Stimulated activated effector memory CD8-positive, alpha-beta T cell treated with anti-CD3 and anti-CD28 coated beads, Interleukin-12 subunit alpha, Interleukin-12 subunit beta, amount 100 ng/mL, for 72 hours (primary cell): ENCODE measurements around the gene MBOAT7.
"Not testable (repeated sequence)": the region's sequence is repeated elsewhere in the genome, so short reads cannot be mapped to it uniquely, and the experiment has no call there.

ENCODE experiments used
- ATAC-seq: fragments of 150-1000 bp; cut with Tn5 transposase; 2 replicates; pipeline ENCODE4 v1.10.0; 2021
- DNase-seq, 2 donors: peaks; one replicate each; pipeline ENCODE4 v3.0.0; 2021 to 2022; ENCODE audit warnings: low spot score in 2 of 2
- H3K27ac Mint-ChIP-seq: one replicate; pipeline ENCODE4 v1.8.0; 2022; ENCODE audit warnings: mild to moderate bottlenecking, mixed read lengths
- H3K36me3 Mint-ChIP-seq: one replicate; pipeline ENCODE4 v1.8.0; 2022; ENCODE audit warnings: mild to moderate bottlenecking, mixed read lengths
- H3K4me1 Mint-ChIP-seq: one replicate; pipeline ENCODE4 v1.8.0; 2022; ENCODE audit warnings: mixed read lengths
- H3K4me3 Mint-ChIP-seq: one replicate; pipeline ENCODE4 v1.8.0; 2022; ENCODE audit warnings: mild to moderate bottlenecking, mixed read lengths
- H3K9me3 Mint-ChIP-seq: one replicate; pipeline ENCODE4 v1.8.0; 2022; ENCODE audit warnings: mixed read lengths

The MBOAT7 gene

DNA sequence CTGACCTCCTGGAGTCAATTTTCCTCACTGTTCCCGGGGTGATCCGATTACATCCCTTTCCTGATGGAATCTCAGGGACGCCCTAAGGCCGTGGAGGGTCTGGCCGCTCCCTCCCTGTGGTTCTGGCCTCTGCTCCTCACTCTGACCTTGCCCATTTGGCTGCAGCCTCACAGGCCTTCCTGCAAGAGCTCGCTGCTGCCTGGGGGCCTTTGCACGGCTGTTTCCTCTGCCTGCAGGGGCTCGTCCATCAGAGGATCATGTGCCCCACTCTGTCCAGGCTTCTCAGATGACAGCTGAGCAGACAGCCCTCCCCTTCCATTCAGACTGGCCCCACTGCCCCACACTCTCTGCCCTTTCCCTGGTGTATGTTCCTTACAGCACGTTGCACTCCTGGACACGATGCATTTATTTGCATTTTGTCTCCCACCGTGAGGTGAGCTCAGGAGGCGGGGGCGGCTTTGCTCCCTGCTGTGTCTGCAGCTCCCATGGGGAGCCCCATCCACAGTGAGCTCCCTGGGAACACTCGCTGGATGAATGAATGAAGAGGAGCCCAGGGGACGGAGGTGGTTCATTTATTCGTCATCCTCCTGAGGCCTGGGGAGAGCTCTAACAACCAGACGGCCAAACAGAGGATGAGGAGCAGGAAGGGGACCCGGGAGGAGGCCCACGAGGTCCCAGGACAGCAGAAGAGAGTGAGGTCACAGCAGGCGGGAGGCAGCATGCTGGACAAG, 28.3 kb upstream of the MBOAT7 start:
- Mint-ChIP-seq H3K27ac (peak overlapping the region; percentile 17), H3K36me3 (peaks cover 17% of the 10 kb centered on the region)
- not testable (repeated sequence) for DNase-seq, H3K4me3 Mint-ChIP-seq, ATAC-seq, H3K4me1 Mint-ChIP-seq, H3K9me3 Mint-ChIP-seq

DNA sequence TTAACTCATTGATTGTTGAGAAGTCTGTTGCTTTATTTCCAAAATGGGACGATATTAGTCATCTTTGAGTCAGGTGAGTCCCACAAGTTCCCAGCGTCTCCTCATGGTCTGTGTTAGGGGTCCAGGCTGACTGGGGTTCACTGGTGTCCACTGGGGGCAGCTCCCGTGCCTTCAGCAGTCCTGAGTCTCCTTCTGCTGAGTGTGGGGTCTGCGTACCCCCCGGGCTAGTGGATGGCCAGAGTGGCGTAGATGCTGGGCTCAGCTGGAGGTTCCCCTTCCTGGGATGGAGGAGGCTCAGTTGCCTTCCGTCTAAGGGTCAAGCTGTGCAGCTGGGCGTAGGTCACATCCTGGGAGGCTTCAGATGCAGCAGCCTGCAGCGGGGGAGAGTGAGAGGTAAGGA, 27.5 kb upstream of the MBOAT7 start:
- Mint-ChIP-seq H3K4me3 (no peak overlapping the region), H3K9me3 (no peaks in the 10 kb centered on the region), H3K27ac (no peak overlapping the region), H3K4me1 (peaks cover 5% of the 10 kb centered on the region), H3K36me3 (peaks cover 25% of the 10 kb centered on the region)
- no peak for ATAC-seq
- DNase-seq = no peak

DNA sequence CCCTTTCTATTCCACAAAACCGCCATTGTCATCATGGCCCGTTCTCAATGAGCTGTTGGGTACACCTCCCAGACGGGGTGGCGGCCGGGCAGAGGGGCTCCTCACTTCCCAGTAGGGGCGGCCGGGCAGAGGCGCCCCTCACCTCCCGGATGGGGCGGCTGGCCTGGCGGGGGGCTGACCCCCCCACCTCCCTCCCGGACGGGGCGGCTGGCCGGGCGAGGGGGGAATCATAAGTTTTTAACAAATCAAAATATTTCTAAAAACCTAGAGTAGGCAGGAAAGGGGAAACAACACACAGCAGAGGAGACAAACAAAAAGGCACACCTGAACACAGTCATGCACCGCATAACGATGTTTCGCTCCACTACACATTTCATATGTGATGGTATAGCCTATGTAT, 25.4 kb upstream of the MBOAT7 start:
- not testable (repeated sequence) for DNase-seq, H3K4me3 Mint-ChIP-seq, ATAC-seq, H3K27ac Mint-ChIP-seq, H3K9me3 Mint-ChIP-seq
- Mint-ChIP-seq H3K4me1 (peaks cover 18% of the 10 kb centered on the region), H3K36me3 (peaks cover 43% of the 10 kb centered on the region)

DNA sequence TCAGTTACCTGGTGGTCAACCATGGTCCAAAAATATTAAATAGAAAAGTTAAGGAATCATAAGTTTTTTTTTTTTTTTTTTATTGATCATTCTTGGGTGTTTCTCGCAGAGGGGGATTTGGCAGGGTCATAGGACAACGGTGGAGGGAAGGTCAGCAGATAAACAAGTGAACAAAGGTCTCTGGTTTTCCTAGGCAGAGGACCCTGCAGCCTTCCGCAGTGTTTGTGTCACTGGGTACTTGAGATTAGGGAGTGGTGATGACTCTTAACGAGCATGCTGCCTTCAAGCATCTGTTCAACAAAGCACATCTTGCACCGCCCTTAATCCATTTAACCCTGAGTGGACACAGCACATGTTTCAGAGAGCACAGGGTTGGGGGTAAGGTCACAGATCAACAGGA, 24.8 kb upstream of the MBOAT7 start:
- H3K4me3 Mint-ChIP-seq, DNase-seq, H3K27ac Mint-ChIP-seq, H3K9me3 Mint-ChIP-seq, ATAC-seq: not testable (repeated sequence)
- peaks cover 23% of the 10 kb centered on the region for H3K4me1 Mint-ChIP-seq
- peaks cover 49% of the 10 kb centered on the region for H3K36me3 Mint-ChIP-seq

DNA sequence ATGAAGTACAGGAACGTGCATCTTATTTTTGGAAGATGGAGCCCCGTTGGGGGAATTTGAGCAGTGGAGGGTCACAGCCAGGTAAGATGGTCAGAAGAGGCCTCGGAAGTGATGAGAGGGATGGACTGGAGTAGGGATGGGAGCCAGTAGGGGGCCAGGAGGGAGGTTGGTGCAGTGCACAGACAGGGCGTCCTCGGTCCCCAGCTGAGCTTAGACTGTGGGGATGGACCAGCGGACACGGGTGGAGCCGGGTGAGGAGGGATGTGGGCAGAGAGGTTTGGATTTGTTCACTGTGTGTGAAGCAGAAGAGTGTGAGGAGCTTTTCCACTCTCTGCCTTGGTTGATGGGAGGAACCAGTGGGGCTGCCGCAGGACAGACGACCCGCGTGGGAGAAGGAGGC, 21.9 kb upstream of the MBOAT7 start:
- no peak for DNase-seq
- Mint-ChIP-seq H3K4me1 (peaks cover 53% of the 10 kb centered on the region), H3K36me3 (peaks cover 69% of the 10 kb centered on the region)

DNA sequence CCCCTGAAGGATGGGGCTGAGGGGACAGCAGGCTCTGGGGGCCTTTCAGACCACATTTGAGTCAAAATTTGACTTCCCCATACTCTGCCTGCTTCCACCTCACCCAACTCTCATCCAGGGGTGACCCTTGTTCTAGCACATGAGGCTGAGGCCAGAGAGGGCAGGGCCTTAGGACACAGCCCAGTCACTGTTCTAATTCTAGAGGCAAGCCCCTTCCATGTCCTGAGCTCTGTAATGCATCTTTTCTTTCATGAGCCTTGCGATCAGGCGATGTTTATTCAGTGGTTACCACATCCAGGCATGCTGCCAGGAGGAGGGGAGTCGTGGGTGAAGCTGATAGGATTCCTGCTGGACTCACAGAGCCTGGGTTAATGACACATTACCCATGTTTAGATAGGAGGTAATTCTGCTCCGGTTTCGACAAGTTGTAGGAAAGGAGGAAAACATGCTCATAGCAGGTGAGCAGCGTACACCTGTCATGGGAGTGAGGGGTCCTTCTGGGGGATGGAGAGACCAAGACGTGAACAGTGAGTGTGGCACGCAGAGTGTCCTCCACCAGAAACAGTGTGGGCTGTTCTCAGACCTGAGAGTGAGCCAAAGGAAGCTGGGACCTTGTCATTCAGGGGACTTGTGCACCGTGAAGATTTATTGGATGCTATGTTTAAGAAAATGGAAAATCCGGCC, 20.6 kb upstream of the MBOAT7 start:
- no peak for DNase-seq
- ATAC-seq = no peak
- H3K27ac Mint-ChIP-seq = peak overlapping the region; percentile 90
- H3K4me3 Mint-ChIP-seq = peak overlapping the region; percentile 36
- H3K36me3 Mint-ChIP-seq = peaks cover 80% of the 10 kb centered on the region
- H3K9me3 Mint-ChIP-seq = no peaks in the 10 kb centered on the region
- peaks cover 66% of the 10 kb centered on the region for H3K4me1 Mint-ChIP-seq

More for the DNA sequence above, 21.9 kb upstream of the MBOAT7 start:
- no peaks in the 10 kb centered on the region for H3K9me3 Mint-ChIP-seq
- peak overlapping the region; percentile 36 for H3K4me3 Mint-ChIP-seq
- ATAC-seq = no peak
- peak overlapping the region; percentile 73 for H3K27ac Mint-ChIP-seq

DNA sequence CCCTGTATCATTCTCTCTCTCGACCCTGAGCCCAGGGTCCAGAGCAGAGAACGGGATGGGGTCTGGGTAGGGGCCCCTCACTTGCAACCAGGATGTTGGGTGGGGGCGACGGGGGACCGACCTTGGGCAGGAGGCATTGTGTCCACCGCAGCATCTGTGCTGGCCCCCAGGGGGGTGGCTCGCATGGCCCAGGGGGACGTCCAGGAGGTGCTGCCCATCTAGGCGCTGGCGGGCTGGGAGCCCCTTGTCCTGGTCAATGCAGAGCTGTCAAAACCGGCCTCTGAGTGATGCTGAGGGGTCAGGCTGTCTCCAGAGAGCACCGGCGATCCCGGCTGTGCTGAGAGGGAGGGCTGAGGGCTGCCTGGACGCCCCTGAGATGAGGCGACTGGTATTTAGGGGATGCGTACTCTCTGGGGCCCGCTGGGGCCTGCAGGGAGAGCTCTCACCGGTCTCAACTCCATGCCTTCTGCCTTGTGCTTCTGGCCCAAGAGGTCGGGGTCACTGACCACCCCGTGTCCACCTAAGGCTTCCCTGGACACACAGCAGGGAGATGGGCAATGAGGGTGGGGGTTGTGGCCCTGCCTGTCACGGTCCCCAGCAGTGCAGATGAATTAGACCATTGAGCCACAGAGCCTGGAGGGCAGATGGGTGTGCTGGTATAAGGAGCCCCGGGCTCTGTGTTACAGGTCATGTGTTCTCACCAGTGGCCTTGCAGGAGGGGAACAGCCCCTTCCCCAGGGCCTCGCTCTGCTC, 19.9 kb upstream of the MBOAT7 start:
- Mint-ChIP-seq H3K4me1 (peaks cover 73% of the 10 kb centered on the region), H3K4me3 (peak overlapping the region; percentile 36), H3K36me3 (peaks cover 87% of the 10 kb centered on the region), H3K9me3 (no peaks in the 10 kb centered on the region), H3K27ac (peak overlapping the region; percentile 90)
- DNase-seq (peak in 1 of 2 donors; percentile 65), ATAC-seq (no peak)

DNA sequence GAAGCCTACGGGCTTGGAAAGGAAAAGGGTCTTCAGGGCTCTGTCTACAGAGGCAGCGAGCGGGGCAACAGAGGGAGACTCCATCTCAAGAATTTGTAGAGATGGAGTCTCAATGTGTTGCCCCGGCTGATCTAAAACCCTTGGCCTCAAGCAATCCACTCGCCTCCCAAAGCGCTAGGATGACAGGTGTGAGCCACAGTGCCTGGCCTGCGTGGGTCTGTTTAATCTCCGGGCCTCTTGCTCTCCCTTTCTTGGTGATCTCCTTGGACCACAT, 19.3 kb upstream of the MBOAT7 start:
- Mint-ChIP-seq H3K27ac (peak overlapping the region; percentile 90), H3K4me1 (peaks cover 78% of the 10 kb centered on the region), H3K4me3 (peak overlapping the region; percentile 88), H3K36me3 (peaks cover 93% of the 10 kb centered on the region), H3K9me3 (no peaks in the 10 kb centered on the region)
- DNase-seq (peak in 1 of 2 donors; percentile 63), ATAC-seq (no peak)

DNA sequence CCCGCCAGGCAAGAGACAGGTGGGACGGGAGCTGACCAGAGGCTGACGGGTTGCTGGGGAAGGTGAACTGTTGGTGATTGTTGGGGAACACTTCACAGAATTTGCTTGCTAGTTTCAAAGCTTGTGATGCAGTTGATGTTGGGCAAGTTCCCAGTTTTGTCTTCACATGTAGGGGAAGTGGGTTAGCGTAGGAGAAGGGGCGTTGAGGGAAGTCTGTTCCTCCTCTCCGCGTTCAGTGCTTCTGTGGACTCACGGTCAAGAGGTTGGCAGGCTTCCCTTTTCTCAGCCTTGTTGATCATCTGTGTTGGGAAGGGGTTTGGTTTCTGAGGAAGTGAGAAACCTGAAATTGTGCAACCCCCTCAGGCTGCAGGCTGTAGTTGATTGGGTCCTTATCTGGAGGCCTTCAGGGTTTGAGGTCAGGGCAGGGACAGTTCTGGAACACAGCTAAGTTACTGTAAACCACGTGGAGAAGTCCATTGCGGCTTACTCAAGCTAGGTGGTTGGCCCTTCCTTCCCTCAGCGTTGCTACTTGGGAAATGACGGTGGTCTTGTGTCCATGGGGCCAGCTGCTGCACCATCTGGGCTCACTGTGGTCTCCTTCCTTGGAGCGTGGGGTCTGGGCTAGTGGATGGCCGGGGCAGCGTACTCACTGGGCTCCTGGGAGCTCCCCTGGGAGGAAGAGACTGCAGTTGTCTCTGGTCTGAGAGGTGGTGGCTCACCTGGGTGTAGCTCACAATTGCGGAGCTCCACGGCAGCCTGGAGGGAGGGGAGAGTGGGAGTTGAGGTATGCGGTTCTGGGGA, 18.8 kb upstream of the MBOAT7 start:
- DNase-seq (peak in 1 of 2 donors; percentile 63), ATAC-seq (no peak)
- Mint-ChIP-seq H3K36me3 (peaks cover 97% of the 10 kb centered on the region), H3K4me1 (peaks cover 83% of the 10 kb centered on the region), H3K9me3 (no peaks in the 10 kb centered on the region), H3K4me3 (peak overlapping the region; percentile 88), H3K27ac (peak overlapping the region; percentile 90)

DNA sequence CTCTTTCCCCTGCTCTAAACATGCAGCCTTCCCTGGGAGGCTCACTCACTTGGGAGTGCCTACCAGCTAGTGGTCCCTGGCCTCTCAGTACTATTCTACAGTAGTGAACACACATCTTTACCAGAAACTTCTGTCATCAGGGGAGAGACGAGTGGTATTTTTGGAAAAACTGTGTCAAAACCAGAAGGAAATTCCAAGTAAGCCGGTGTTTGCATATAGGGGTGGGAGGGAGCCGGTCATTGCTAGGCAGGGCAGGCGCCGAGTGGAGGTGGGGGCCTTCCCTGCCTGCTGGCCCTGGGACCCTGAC, 18.2 kb upstream of the MBOAT7 start:
- ATAC-seq = no peak
- peak overlapping the region; percentile 88 for H3K4me3 Mint-ChIP-seq
- peaks cover 97% of the 10 kb centered on the region for H3K36me3 Mint-ChIP-seq
- DNase-seq = no peak
- H3K4me1 Mint-ChIP-seq = peaks cover 89% of the 10 kb centered on the region
- peak overlapping the region; percentile 90 for H3K27ac Mint-ChIP-seq
- H3K9me3 Mint-ChIP-seq = no peaks in the 10 kb centered on the region

DNA sequence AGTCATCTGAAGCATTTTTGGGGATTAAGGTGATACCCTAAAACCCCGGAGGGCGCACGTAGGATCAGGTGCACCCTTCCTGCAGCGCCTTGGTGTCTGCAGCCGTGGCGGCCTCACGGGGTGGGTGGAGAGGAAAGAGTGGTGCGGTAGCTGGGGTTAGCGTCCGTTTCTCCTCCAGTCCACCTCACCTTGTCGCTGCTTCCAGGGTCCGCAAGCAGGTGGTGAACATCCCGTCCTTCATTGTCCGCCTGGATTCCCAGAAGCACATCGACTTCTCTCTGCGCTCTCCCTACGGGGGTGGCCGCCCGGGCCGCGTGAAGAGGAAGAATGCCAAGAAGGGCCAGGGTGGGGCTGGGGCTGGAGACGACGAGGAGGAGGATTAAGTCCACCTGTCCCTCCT, 17.8 kb upstream of the MBOAT7 start:
- DNase-seq, H3K9me3 Mint-ChIP-seq, ATAC-seq: not testable (repeated sequence)
- Mint-ChIP-seq H3K36me3 (peaks cover 97% of the 10 kb centered on the region), H3K4me3 (peak overlapping the region; percentile 88), H3K27ac (peak overlapping the region; percentile 90), H3K4me1 (peaks cover 93% of the 10 kb centered on the region)

DNA sequence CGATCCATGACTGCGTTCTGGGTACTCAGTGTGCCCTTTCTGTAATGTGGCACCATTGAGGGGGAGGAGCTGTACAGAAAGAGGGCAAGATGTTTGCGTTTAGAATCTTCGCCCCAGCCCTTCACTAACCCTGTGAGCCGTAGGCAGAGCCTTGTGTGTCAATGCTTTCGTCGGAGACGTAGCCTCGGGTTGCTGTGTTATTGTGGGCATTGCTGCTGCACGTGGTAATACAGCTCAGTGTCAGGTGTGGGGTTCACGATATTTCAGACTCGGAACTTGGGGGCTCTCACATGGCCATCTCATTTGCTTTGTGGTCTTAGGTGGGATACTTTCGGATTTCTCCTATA, 17.4 kb upstream of the MBOAT7 start:
- Mint-ChIP-seq H3K27ac (peak overlapping the region; percentile 90), H3K4me1 (peaks cover 97% of the 10 kb centered on the region), H3K4me3 (peak overlapping the region; percentile 88), H3K9me3 (no peaks in the 10 kb centered on the region), H3K36me3 (peaks cover 97% of the 10 kb centered on the region)
- ATAC-seq (no peak), DNase-seq (no peak)

DNA sequence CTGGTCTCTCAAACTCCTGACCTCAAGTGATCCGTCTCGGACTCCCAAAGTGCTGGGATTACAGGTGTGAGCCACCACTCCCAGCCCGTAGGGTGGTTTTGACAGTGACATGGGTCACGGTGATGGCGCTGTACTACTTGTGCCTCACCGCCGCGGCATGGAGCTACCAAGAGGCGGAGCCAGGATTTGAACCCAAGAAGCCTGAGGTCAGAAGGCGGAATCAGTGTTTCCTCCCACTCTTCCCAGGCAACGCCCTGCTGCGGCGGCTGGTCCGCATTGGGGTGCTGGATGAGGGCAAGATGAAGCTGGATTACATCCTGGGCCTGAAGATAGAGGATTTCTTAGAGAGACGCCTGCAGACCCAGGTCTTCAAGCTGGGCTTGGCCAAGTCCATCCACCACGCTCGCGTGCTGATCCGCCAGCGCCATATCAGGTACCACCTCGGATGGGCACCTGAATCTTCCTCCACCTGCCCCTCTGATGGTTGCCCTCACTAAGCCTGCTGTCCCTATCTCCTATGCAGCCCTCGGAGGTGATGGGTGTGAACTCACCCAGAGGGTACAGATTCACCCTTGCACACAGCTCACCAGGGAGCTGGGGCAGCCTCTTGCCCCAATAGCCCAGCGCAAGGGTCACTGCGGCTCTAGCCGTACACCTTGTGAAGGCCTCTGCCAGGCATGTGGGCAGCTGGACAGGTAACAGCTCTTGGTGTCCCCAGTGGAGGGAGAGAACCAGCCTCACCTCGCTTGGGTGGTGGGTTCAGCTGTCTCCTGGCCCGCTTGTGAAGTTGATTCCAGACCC, 16.9 kb upstream of the MBOAT7 start:
- Mint-ChIP-seq H3K36me3 (peaks cover 98% of the 10 kb centered on the region), H3K9me3 (no peaks in the 10 kb centered on the region), H3K4me3 (peak overlapping the region; percentile 88), H3K4me1 (peaks cover 95% of the 10 kb centered on the region), H3K27ac (peak overlapping the region; percentile 90)
- DNase-seq (no peak), ATAC-seq (no peak)

DNA sequence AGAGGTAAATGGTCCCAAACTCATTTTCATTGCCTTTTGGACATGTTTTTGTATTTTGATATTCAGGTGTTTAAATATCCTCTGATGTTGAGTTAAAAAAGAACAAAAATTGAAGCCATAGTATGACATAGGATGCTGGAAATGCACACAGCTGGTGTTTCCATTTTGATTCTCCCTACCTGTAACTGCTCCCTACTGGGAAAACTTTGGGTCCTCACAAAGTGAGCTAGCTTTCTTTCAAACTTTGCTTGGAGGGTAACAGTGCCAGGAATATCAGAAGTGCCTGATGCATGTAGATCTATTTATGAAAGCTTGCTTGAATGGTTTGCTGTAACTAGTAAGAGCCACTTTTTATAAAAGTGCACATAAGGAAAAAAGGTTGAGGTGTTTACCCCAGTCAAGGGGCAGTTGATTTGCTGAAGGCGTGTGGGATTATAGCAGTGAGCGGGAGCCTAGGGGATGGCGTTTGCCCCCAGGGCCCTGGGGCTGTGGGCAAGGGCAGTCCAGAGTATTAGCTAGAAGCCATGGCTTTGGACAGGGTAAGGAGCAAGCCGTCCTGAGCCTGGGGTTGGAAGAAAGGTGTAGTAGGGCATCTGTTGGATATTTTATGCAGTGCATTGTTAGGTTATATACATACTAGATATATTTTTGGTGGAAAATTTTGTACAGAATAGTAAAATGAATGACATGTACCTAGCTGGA, 15.5 kb upstream of the MBOAT7 start:
- peaks cover 91% of the 10 kb centered on the region for H3K4me1 Mint-ChIP-seq
- H3K27ac Mint-ChIP-seq = peak overlapping the region; percentile 99
- peak overlapping the region; percentile 88 for H3K4me3 Mint-ChIP-seq
- ATAC-seq = no peak
- no peaks in the 10 kb centered on the region for H3K9me3 Mint-ChIP-seq
- H3K36me3 Mint-ChIP-seq = peaks cover 98% of the 10 kb centered on the region
- DNase-seq = no peak
